Heart right ventricle (tissue), 16 donors: ENCODE data around the gene CREB5. TPM values are rescaled to one million over a fixed set of nuclear protein-coding genes. Genes with fewer than 3 reads are reported as not detected.

Experiments used
- ATAC-seq, 8 donors: fragments of 200-7000 bp; cut with Tn5 transposase; one replicate each; pipeline ENCODE4 v1.9.1; 2020; ENCODE audit warnings: mild to moderate bottlenecking in 8 of 8, moderate library complexity in 8 of 8, moderate number of reproducible peaks in 1 of 8
- DNase-seq, 2 donors: peaks; one replicate each; pipeline ENCODE4 v3.0.0-alpha.2; 2020
- H3K27ac ChIP-seq, 10 donors: fragments of 200-600 bp; sonication (generic) in 2 of 10; one replicate each; pipeline versions ENCODE4 v1.5.0 to v1.8.0; 2020 to 2022; ENCODE audit warnings: mild to moderate bottlenecking in 3 of 10
- H3K27me3 ChIP-seq, 7 donors: fragments of 200-600 bp; one replicate each; pipeline ENCODE4 v1.8.0; 2021 to 2022; ENCODE audit warnings: mild to moderate bottlenecking in 2 of 7
- H3K36me3 ChIP-seq, 9 donors: fragments of 200-600 bp; sonication (generic) in 1 of 9; one replicate each; pipeline versions ENCODE4 v1.5.0 to v1.8.0; 2020 to 2022; ENCODE audit warnings: mild to moderate bottlenecking in 2 of 9
- H3K4me1 ChIP-seq, 9 donors: fragments of 200-600 bp; sonication (generic) in 1 of 9; one replicate each; pipeline versions ENCODE4 v1.5.0 to v1.8.0; 2020 to 2022; ENCODE audit warnings: mild to moderate bottlenecking in 4 of 9
- H3K4me3 ChIP-seq, 10 donors: fragments of 200-600 bp; sonication (generic) in 2 of 10; one replicate each; pipeline versions ENCODE4 v1.5.0 to v1.8.0; 2020 to 2022; ENCODE audit warnings: mild to moderate bottlenecking in 7 of 10, moderate library complexity in 2 of 10
- H3K9me3 ChIP-seq, 11 donors: fragments of 200-600 bp in 10 of 11; sonication (generic) in 2 of 11; one replicate each; pipeline versions ENCODE4 v1.5.0 to v1.8.0; 2013 to 2022; ENCODE audit warnings: mild to moderate bottlenecking in 2 of 11, control low read depth in 1 of 11, moderate library complexity in 1 of 11
- CTCF ChIP-seq, 9 donors: fragments of 200-600 bp; sonication (generic) in 2 of 9; IDR thresholded peaks; one replicate each; pipeline versions ENCODE4 v1.5.0 to v1.8.0; 2021 to 2022; ENCODE audit warnings: antibody characterized with exemption in 9 of 9, mild to moderate bottlenecking in 5 of 9, moderate library complexity in 1 of 9
- WGBS, 2 donors: extraction: QIAGEN DNeasy Blood & Tissue Kit; methylation state at CpG; one replicate each; pipeline ENCODE4 v1.1.7; 2013; ENCODE audit warnings: inconsistent platforms in 1 of 2; 5-methylcytosine and 5-hydroxymethylcytosine counted together
- intact Hi-C, 10 donors: fragments of 100-400 bp; cut with DNase I; formaldehyde crosslinking; loops; one replicate each; pipeline versions ENCODE4 v1.11.1 to v1.14.2; 2022
- polyA plus RNA-seq, 2 donors: library from polyadenylated mRNA; stranded (reverse); fragments of 200-250 nt; gene quantifications; one replicate each; pipeline ENCODE4 v1.2.3, GENCODE V29; 2013
- total RNA-seq, 10 donors: library from RNA; stranded (reverse); fragmentation: NEBNext Ultra II Directional in 3 of 10; extraction: Animal tissue kit (Norgen Biotek cat#: 25700) in 3 of 10; gene quantifications; one replicate each; pipeline versions ENCODE4 v1.2.1 to v1.2.4, GENCODE V29; 2021 to 2023
- donor health status: Arrhythmogenic right ventricular cardiomyopathy.
- donor health status: ischemic (EF 13 %, LVEDD 7.1; RV severe dilation, severe dysfunction).
- donor health status: healthy with polysubstance abuse.
- donor health status: DM: no; HTN: yes; CAD: no.
- donor health status: DM: no; HTN: no; CAD: no.
- donor health status: ischemic (EF 25% LVEDD 6.9; RV normal size, moderate dysfunction).
- donor health status: ischemic (EF 25% LVEDD 5.7; RV mildly dilated, moderate dysfunction).
- donor health status: healthy.
- donor health status: DM: yes; HTN: yes; CAD: no.
- donor health status: Ischemic cardiomyopathy.
- donor health status: ischemic (EF 35%, LVEDD 5.7; RV mildly dilated, moderate dysfunction).
- donor health status: nonischemic (EF 11% LVEDD 7.7; RV severe dilation, severe dysfunction).
- donor health status: DM: yes; HTN: yes; CAD: no.
- donor health status: PGD.
- donor health status: ischemic (EF 29% LVEDD 5.4; RV normal size, mild dysfunction).
- donor health status: nonischemic (EF 23%, LVEDD 6.1; RV moderate dilation, normal function).

CREB5 gene
- total and polyA plus RNA-seq, 12 donors, result 4.7 to 170 (median 19.0) TPM

GRCh38 chr7:28546067-28546466, 133.7 kb downstream of the CREB5 start:
- H3K36me3 ChIP-seq, result no peaks in the 10 kb centered on the region
- ATAC-seq, result no peak
- no peak for DNase-seq
- H3K4me3 ChIP-seq, result no peak overlapping the region
- H3K27ac ChIP-seq, result no peak overlapping the region
- TF ChIP-seq CTCF (IDR thresholded peaks at IDR 0.05), result no peak
- peaks cover 0 to 25% (median 0%) of the 10 kb centered on the region in 9 donors for H3K4me1 ChIP-seq
- intact Hi-C loops, result loop anchor here in 1 of 10 donors (10.0 kb wide), 1 partner anchor 131 kb away; the partner anchor contains the start of gene CREB5
- peaks cover 0 to 18% (median 11%) of the 10 kb centered on the region in 11 donors for H3K9me3 ChIP-seq
- H3K27me3 ChIP-seq, result no peaks in the 10 kb centered on the region

- no peaks in the 10 kb centered on the region for H3K27me3 ChIP-seq
- H3K4me3 ChIP-seq, result no peak overlapping the region
- H3K27ac ChIP-seq, result no peak overlapping the region
- H3K36me3 ChIP-seq, result no peaks in the 10 kb centered on the region
- WGBS, 2 donors, result 97 to 99% methylated on average over 3 of the region's 3 CpGs
- intact Hi-C loops, result loop anchor here in 1 of 10 donors (10.0 kb wide), 1 partner anchor 132 kb away; the partner anchor contains the start of gene CREB5
- TF ChIP-seq CTCF (IDR thresholded peaks at IDR 0.05), result no peak
- no peak for ATAC-seq
- H3K4me1 ChIP-seq, result peaks cover 0 to 20% (median 4%) of the 10 kb centered on the region in 9 donors
- H3K9me3 ChIP-seq, result peaks cover 0 to 18% (median 11%) of the 10 kb centered on the region in 11 donors
- no peak for DNase-seq
Measured at GRCh38 chr7:28547115-28547514, 134.8 kb downstream of the CREB5 start.

- WGBS, 2 donors, result 65 to 71% methylated on average over 5 of the region's 5 CpGs
- intact Hi-C loops, result loop anchor here in 1 of 10 donors (10.0 kb wide), 1 partner anchor 134 kb away; the partner anchor contains the start of gene CREB5
- peaks cover 0 to 18% (median 11%) of the 10 kb centered on the region in 11 donors for H3K9me3 ChIP-seq
- ATAC-seq (no peak), DNase-seq (no peak)
- H3K4me3 ChIP-seq, result no peak overlapping the region
- H3K27me3 ChIP-seq, result no peaks in the 10 kb centered on the region
- peaks cover 0 to 21% (median 5%) of the 10 kb centered on the region in 9 donors for H3K4me1 ChIP-seq
- H3K36me3 ChIP-seq, result no peaks in the 10 kb centered on the region
- TF ChIP-seq CTCF (IDR thresholded peaks at IDR 0.05), result no peak
- no peak overlapping the region for H3K27ac ChIP-seq
Measured at GRCh38 chr7:28548416-28548815, 136.1 kb downstream of the CREB5 start.

GRCh38 chr7:28549998-28550397, 137.7 kb downstream of the CREB5 start:
- DNase-seq, result no peak
- TF ChIP-seq CTCF (IDR thresholded peaks at IDR 0.05), result no peak

More at GRCh38 chr7:28549998-28550397, 137.7 kb downstream of the CREB5 start:
- Histone ChIP-seq H3K4me1 (peaks cover 0 to 28% (median 6%) of the 10 kb centered on the region in 9 donors), H3K27me3 (no peaks in the 10 kb centered on the region), H3K27ac (no peak overlapping the region), H3K36me3 (no peaks in the 10 kb centered on the region), H3K9me3 (peaks cover 0 to 18% (median 11%) of the 10 kb centered on the region in 11 donors), H3K4me3 (no peak overlapping the region)
- intact Hi-C loops, result loop anchor here in 1 of 10 donors (10.0 kb wide), 1 partner anchor 135 kb away; the partner anchor contains the start of gene CREB5
- WGBS, 2 donors, result 87 to 89% methylated on average over 2 of the region's 2 CpGs
- no peak for ATAC-seq
